Bone marrow (tissue), 2 donors: ENCODE data around the gene TIAM2.

Source experiments
- DNase-seq, 2 donors: peaks; one replicate each; lab custom pipeline; 2025; lab: John Stamatoyannopoulos, UW

TIAM2 gene

DNA sequence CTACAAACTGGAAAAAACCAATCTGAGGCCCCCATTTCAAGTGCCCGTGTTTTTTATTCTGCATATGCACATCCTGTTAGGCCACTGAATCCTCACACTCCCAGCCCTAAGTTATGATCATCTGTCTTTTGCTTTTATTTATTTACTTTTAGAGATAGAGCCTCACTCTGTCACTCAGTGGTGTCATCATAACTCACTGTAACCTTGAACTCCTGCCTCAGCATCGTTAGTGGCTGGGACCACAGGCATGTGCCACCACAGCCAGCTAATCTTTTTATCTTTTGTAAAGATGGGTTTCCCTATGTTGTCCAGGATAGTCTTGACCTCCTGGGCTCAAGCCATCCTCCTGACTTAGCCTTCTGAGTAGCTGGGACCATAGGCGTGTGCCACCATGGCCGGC, 239.1 kb downstream of the TIAM2 start:
- DNase-seq = no peak

DNA sequence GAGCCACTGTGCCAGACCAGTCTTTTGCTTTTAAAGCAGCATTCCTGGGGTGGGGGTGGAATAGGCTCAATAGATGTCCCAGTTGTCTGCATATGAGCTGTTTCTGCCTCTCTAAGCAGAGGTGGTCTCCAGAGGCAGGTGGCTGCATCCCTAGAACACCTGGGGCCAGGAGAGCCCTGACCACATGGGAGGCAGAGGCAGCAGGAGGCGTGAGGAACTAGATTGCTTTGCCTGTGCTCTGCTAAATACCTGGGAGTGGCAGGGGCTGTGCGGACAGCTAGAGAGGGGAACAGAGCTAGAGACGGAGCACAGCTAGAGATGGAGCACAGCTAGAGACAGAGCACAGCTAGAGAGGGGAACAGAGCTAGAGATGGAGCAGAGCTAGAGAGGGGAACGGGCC, 239.6 kb downstream of the TIAM2 start:
- DNase-seq = no peak

DNA sequence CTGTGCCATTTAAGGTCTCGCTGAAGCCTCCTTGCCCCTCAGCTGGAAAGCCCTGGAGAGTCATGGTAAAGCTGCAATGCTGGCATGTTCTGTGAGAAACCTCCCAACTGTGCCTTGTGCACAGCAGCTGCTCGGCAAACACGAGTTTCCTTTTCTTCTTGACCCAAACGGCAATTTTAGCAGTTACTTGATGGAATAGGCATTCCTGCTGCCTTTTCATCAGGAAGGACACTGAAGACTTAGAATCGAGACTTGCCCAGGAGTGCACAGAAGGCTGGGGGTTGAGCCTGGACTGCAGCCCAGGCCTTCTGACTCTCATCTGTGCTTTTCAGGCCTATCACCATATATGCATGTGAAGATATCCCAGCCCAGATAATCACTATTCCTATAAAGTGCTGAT, 240.0 kb downstream of the TIAM2 start:
- no peak for DNase-seq

DNA sequence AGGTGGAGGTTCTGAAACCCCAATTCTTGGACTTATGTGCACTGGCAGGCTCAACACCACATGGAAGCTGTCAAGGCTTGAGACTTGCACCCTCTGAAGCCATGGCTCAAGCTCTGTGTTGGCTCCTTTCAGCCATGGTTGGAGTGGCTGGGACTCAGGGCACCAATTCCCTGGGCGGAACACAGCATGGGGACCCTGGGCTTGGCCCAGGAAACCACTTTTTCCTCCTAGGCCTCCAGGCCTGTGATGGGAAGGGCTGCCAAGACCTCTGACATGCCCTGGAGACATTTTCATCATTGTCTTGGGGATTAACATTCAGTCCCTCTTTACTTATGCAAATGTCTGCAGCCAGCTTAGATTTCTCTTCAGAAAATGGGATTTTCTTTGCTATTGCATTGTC, 242.5 kb downstream of the TIAM2 start:
- DNase-seq = no peak

DNA sequence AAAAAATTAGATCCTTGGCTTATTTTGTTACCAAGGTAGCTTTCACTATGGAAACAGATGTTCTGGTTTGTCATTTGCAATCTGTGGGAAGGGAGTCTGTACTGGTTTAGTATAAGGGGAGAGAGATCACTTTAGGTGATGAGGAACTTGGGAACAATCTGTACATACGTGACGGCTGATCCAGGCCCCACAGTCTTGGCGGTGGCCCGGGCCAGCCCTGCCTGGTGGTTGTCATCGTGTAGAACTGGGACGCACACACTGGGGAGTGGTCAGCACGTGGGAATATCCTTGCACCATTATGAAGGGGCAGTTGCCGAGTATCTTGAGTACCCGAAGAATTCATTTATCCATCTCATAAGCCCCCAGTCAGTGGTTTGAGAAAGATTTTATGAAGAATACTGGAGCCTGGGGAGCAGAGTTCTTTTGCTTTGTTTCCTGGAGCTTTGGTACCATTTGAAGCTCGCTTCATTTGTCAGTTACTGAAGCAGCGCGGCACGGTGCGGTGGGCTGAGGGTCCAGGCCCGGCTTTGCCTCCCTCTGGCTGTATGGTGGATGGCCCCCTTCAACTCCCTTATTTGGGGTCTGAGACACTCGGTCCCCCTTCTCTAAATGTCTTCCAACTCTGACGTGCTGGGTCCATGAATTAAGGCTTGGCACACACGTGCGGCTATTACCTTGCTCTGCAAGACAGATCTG, 245.9 kb downstream of the TIAM2 start:
- no peak for DNase-seq

DNA sequence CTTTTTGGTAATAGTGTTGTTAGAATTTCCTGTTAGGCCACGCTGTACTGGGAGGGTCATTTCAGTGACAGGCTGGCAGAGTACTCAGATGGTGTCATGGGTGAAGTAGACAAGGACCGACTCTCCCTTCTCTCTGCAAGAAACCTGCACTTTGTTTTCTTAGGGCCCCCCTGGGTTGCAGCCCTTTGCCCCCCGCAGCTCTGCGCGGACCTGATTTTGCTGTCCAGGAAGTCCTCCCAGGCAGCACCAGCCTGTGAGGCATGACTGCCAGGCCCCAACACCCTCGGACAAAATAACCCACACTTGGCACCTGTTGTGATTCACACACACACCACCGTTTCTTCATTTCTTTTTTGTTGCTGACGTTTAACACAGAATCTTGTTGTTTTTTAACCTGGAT, 246.9 kb downstream of the TIAM2 start:
- no peak for DNase-seq

DNA sequence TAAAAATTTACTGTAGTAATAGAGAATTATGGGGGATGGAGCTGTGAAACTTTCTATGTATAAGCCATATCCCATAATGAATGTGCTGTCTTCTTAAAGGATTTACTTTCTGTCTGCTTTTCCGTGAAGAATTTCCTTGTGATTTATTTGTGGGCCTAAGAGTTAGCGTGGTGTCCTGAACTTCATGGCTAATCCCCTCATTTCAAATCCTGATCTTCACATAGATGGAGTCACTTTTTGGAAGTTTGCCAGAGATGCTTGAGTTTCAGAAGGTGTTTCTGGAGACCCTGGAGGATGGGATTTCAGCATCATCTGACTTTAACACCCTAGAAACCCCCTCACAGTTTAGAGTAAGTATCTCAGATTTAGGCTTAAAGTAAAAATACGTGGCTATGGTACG, 249.3 kb downstream of the TIAM2 start:
- DNase-seq = no peak

DNA sequence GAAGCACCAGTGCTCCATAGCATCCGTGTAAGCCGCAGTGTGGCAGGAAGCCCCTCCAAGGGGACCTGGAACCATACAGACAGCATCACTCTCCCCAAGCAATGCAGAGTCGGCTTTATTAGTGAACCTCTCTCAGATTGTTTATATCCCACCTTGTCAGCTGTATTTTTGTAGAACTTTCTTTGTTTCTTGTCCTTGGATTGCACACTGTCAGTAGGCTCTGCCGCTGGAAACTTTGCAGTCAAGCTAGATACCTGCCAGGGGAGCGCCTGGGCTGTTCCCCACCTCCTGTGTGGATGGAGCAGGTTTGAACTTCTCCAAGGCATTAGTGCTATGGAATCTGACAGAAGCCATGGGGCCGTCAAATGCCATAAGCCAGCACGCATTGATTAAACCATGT, 250.1 kb downstream of the TIAM2 start:
- no peak for DNase-seq

DNA sequence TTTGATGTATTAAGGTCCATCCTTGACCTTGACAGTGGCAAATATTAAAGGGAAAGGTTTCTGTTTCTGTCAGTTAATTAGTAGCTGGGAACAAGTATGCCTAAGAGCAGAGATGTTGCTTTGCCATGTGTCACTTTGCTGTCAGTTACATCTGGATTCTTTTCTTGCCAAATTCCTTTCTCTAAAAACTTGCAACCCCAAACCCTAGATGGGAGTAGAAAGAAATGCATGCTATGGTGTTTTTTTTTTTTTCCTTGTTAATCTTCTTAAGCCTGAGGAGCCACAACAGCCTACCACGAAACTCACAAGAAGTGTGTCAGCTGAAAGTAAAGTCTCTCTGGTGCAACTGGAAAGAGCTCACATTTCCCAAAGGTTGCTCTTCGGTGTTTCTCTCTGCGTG, 250.7 kb downstream of the TIAM2 start:
- no peak for DNase-seq

DNA sequence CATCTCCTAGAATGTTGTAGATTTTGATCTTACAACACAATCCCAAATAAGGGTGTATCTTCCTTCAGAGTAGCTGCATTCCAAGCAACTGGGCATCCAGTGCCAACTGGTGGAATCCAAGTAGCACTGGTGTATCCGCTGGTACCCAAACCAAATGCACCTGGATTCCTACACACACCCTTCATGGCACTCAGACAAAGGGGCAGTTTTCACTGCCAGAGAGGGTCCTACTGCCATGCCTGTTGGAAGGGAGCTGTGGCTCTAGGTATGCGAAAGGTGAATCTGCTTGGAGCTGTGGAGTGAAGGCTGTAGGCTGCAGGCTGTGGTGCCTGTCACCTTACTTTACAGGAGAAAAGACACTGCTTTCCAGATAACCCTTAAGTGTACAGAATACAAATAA, 251.7 kb downstream of the TIAM2 start:
- no peak for DNase-seq

DNA sequence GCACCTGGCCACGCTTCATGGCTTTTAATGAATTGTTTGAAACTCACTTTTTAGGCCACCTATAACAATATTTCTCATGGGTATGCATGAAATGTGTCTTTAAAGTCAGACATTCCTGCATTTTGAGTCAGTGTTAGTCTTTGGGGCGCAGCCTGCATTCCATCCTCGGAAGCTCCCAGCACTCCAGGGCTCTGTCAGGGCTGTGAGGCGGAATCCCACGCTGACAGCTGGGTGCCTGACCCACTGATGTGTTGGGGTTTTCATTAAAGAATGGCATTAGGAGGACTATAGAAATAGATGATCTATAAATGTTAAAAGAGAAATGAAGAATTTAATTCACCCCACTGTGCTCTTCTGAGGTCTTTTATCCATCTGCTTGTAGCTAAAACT, 252.5 kb downstream of the TIAM2 start:
- DNase-seq = no peak

DNA sequence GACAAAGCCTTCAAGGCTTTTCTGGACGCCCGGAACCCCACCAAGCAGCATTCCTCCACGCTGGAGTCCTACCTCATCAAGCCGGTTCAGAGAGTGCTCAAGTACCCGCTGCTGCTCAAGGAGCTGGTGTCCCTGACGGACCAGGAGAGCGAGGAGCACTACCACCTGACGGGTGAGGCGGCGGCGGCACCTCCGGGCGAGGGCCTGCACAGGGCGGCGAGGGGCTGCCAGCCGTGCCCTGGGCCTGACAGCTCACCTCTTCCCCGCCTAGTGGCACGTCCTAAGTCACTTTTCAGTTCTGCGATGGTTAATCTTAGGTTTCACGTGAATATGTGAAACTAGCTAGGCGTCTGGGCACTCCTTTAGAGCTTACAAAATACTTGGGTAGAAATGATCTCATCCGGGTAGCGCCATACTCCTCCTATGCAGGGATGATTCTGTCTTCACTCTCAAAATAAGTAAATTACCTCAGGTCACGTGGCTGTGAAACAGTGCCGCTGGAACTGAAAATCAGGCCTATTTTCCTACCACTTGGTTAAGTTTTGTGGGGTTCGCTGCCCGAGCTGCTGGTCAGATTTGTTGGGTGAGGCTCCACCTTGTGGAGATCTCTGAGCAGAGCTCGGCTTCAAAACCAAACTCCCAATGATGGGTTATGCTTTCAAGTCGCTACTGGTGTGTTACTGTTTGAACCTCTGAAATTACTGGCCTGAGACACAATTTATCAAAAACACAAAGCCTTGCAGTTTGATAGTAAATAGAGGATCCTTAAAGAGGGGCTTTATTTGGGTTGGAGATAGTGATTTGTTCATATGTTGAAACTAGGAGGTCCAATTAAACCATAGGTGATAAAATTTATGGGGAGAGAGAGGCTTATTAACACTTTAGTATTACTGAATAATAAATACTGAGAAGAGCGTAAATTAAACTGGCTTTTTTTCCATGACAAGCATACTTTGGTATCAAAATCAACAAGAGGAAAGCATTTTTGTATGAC, 253.2 kb downstream of the TIAM2 start:
- DNase-seq = no peak

DNA sequence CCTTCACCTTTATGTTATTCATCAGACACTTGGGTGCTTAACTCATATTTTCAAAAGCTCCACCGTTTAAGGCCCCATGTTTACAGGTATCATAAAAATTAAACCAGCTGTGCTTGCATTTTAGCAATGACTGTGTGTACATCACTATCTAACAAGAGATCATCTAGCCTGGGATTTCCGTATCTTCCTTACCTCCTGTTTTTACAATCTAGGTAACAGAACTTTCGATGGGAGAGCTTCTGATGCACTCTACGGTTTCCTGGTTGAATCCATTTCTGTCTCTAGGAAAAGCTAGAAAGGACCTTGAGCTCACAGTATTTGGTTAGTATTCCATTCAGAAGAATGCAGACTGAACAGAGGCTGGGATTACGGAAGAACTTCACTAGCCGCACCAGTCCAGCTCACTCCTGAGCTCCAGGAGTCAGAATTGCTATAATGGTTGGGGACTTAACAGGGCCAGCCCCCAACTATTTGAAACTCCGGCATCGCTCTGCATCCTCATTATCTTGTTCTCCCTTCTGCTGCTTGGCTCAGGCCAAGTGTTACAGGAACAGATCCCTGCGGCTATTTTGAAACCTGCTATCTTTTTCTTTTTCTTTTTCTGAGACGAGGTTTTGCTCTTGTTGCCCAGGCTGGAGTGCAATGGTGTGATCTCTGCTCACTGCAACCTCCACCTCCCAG, 255.7 kb downstream of the TIAM2 start:
- no peak for DNase-seq

DNA sequence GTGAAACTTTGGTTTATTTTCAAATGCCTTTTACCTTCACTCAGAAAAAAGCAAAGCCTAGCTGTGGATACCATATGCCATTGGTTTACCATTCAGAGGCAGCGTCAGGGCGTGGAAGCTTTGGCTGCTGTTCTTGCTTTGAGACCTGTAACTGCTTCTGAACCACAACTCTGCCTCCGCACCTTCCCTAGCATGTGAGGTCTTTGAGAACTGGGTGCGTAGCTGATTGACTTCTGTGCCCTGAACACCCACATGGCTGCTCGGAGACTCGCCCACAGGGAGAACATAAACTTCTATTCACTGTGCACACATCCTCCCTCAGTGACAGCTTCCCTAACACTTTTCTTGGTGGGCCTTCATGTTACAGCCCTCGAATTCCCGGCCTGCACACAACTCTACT, 257.5 kb downstream of the TIAM2 start:
- DNase-seq = no peak

DNA sequence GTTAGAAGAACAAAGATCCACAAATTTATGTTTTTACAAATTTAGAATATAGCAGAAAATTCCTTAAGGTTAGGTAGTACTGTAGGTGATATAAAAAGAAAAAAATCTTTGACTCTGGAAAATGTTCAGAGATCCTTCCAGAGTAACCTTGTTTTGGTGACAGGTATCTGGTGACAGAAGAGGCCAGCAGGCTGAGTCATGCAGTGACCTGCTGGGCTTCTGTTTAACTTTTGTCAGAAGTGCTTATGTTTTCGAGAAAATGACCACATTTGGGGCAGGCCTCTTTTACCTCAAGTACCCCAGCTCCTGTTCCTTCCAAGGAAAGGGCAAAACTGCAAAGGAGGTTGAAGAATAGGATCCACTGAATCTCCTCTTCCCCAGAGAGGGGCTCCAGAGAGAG, 258.2 kb downstream of the TIAM2 start:
- DNase-seq = no peak

DNA sequence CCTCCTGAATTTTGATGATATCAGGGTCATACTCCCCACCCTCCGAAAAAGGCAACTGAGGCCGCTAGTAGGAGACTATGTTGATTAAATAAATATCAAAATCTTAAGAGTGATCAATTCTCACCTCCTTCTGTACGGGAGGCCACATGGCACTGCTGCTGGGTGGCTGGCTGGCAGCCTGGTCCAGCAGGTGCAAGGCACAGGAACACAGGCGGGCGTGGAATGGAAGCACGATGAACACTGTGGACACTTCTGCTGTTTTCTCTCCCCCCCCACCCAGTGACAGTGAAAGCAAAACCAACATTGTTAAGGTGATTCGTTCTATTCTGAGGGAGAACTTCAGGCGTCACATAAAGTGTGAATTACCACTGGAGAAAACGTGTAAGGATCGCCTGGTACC, 259.0 kb downstream of the TIAM2 start:
- no peak for DNase-seq

DNA sequence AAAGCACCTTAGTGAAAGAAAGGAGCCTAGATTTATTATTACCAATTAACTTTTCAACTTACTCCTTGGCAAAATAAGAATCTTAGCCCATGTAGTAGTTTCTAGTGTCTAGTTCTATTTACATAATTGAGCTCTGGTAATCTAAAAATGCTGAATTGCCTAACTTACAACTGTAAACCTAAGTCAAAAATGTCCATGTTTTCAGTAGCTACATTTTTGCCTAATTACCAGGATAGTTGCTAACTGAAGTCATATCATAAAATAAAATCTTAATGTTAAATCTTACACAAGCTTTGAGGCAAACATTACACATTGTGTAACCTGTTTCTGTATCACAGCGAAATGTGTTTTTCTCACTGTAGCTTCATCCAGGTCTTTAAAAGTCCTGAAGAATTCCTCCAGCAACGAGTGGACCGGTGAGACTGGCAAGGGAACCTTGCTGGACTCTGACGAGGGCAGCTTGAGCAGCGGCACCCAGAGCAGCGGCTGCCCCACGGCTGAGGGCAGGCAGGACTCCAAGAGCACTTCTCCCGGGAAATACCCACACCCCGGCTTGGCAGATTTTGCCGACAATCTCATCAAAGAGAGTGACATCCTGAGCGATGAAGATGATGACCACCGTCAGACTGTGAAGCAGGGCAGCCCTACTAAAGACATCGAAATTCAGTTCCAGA, 261.1 kb downstream of the TIAM2 start:
- DNase-seq = no peak

DNA sequence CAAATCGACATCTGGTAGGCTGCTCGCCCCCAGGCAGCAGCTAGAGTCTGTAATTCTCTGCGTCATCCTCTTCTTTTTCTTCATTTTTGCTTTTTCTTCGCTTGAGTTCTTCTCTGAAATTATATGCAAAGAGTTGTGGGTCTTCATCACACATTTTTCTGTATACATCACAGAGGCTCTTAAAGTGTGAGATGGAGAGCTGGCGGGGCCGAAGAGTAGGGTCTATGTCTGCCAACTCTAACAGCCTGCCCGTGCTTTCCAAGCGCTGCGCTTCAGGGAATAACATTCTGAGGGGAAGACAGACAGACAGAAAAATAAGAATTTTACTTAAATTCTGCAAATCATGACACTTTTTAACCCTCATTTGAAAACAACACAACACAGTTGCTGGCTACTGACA, 262.7 kb downstream of the TIAM2 start:
- no peak for DNase-seq

DNA sequence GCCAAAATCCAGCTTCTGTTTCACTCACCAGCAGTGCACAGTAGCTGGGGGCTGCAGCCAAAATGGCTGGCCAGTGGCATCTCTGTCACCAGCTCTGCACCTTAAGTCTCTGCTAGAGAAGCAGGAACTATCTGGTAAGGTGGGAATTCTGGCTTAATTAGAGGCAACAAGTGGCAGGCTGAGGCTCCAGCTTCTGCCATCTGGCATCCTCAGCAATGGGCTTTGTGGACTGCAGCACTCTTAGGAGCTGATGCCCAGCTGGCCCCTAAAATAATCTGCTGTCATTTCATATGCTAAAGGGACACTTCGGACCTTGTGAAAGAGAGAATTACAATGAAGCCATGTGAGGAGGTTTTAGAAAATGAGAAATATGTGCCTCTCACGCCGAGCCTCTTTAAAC, 264.1 kb downstream of the TIAM2 start:
- no peak for DNase-seq

DNA sequence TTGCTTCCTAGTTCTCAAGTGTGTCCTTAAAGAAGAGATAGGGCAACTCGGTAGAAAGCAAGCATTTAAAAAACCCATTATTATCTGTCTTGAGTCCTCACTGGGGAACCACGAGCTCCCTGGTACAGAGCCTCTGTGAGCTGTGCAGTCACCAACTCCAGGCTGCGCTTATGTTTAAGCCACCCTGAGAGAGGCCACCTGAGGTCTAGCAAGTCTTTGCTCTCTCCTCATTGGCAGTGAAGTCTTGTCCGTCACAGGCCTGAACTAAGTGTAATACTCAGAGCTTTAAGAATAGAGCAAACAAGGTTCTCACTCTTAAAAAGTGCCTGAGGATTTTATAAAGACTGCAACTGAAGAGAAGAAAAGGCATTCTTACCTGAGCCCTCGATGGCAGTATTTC, 264.8 kb downstream of the TIAM2 start:
- DNase-seq = no peak

DNA sequence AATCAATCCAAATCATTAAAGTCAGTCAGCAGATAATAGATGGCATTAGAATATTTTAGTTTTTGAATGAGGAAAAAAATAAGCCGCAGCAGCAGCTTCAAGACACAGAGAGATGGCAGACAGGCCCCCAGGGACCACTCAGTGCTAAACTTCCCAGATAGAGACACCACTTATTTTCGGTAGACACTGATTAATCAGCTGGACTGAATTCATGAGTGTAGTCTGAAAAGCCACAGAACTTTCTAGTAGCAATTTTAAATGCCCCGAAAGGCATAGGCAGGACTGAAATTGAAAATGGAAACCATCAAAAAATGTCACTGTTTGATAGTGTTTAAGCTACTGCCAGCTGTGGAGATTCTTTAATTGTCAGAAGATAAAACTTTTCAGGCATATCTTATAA, 265.6 kb downstream of the TIAM2 start:
- DNase-seq = no peak
